HAP-1 (cell line): Measurements from ENCODE around the gene GNAL.
"Not testable (repeated sequence)": the region's sequence is repeated elsewhere in the genome, so short reads cannot be mapped to it uniquely, and the experiment has no call there.

Source experiments
- DNase-seq, 2 experiments: peaks; one replicate each; pipeline ENCODE4 v3.0.0-alpha.2; 2016 to 2020; ENCODE audit warnings: low spot score in 2 of 2
- H3K27me3 ChIP-seq: fragments of 250-450 bp; sonication (Bioruptor Pico); 2 replicates; pipeline ENCODE4 v1.5.1; 2020; ENCODE audit warnings: low read depth, mild to moderate bottlenecking, moderate library complexity
- H3K36me3 ChIP-seq: fragments of 250-450 bp; sonication (Bioruptor Pico); replicated peaks from 2 replicates; pipeline ENCODE4 v1.5.1; 2020; ENCODE audit warnings: mild to moderate bottlenecking
- H3K4me1 ChIP-seq: fragments of 250-450 bp; sonication (Bioruptor Pico); 2 replicates; pipeline ENCODE4 v1.5.1; 2020; ENCODE audit warnings: mild to moderate bottlenecking
- H3K4me3 ChIP-seq: fragments of 250-450 bp; sonication (Bioruptor Pico); 2 replicates; pipeline ENCODE4 v1.5.1; 2020; ENCODE audit warnings: mild to moderate bottlenecking, moderate library complexity
- H3K9me3 ChIP-seq: fragments of 250-450 bp; sonication (Bioruptor Pico); 2 replicates; pipeline ENCODE4 v1.5.1; 2020; ENCODE audit warnings: mild to moderate bottlenecking, moderate library complexity
- in situ Hi-C: fragments of 300-500 bp; cut with MboI; formaldehyde crosslinking; loops from 3 replicates; pipeline ENCODE4 v1.14.3; 2020; ENCODE audit warnings: low sequenced_read_pairs, inconsistent platforms, mixed read lengths

The GNAL gene

DNA sequence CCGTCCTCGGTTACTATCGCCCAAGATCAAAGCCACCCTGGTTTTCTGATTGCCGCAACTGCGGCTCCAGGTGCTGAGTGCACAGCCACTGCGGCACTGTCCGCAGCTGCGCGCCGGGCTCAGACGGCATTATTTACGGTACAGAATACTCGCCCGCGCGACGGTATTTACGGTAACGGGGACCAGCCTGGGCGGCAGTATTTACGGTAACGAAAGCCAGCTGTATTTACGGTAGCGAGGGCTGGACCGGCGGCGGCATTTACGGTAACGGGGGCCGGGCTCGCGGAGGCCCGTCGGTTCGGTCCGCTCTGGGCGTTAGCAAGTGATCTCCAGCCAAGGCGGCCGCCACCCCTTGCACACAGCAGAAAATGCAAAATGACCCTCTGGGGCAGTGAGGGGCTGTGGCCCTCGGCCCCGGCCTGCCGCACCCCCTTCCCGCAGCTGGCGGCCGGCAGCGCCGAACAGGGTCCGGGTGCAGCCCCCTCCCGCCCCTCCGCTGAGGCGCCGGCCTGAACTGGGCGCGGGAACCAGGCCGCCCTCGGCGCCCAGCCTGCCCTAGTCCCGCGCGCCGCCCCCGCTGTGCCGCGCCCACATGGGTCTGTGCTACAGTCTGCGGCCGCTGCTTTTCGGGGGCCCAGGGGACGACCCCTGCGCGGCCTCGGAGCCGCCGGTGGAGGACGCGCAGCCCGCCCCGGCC lies at the start of gene GNAL:
Gene GNAL (plus strand): TSS at position 293 of the 697 bp plus-strand sequence. CDS start 300 bp downstream, at position 593.
- peak; percentile 77 to 90 for DNase-seq
- in situ Hi-C loops: no loop called here
- H3K9me3 ChIP-seq: no peaks in the 10 kb centered on the region
- H3K4me3 ChIP-seq: peak within 1 kb of the TSS; percentile 66
- H3K27me3 ChIP-seq: no peaks in the 10 kb centered on the region
- H3K4me1 ChIP-seq: no peaks in the 10 kb centered on the region
- H3K36me3 ChIP-seq: no peaks in the 10 kb centered on the region

DNA sequence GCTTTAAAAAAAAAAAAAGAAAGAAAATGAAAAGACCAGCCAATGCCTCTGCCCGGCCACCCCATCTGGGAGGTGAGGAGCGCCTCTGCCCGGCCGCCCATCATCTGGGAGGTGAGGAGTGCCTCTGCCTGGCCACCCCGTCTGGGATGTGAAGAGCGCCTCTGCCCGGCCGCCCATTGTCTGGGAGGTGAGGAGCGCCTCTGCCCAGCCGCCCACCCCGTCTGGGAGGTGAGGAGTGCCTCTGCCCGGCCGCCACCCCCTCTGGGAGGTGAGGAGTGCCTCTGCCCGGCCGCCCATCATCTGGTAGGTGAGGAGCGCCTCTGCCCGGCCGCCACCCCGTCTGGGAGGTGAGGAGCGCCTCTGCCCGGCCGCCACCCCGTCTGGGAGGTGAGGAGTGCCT lies 41.8 kb upstream of the GNAL start:
- H3K27me3 ChIP-seq, H3K9me3 ChIP-seq, in situ Hi-C loops, H3K4me3 ChIP-seq, H3K36me3 ChIP-seq, DNase-seq, H3K4me1 ChIP-seq: not testable (repeated sequence)

DNA sequence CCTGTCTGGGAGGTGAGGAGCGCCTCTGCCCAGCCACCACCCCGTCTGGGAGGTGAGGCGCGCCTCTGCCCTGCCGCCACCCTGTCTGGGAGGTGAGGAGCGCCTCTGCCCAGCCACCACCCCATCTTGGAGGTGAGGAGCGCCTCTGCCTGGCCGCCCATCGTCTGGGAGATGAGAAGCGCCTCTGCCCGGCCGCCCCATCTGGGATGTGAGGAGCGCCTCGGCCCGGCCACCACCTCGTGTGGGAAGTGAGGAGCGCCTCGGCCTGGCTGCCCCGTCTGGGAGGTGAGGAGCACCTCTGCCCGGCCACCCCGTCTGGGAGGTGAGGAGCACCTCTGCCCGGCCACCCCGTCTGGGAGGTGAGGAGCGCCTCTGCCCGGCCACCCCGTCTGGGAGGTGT lies 41.3 kb upstream of the GNAL start:
- DNase-seq, H3K4me1 ChIP-seq, H3K9me3 ChIP-seq, H3K27me3 ChIP-seq, in situ Hi-C loops, H3K36me3 ChIP-seq, H3K4me3 ChIP-seq: not testable (repeated sequence)

- H3K36me3 ChIP-seq: no peaks in the 10 kb centered on the region
- peaks cover 14% of the 10 kb centered on the region for H3K27me3 ChIP-seq
- H3K9me3 ChIP-seq: no peaks in the 10 kb centered on the region
- H3K4me3 ChIP-seq: no peak overlapping the region
- no peak for DNase-seq
- in situ Hi-C loops: no loop called here
- H3K4me1 ChIP-seq: no peaks in the 10 kb centered on the region
Observed at GRCh38 chr18:11649839-11650238, 39.2 kb upstream of the GNAL start.

GRCh38 chr18:11651899-11652298 lies 37.2 kb upstream of the GNAL start:
- DNase-seq: no peak
- H3K36me3 ChIP-seq: no peaks in the 10 kb centered on the region
- H3K4me1 ChIP-seq: no peaks in the 10 kb centered on the region
- in situ Hi-C loops: no loop called here
- no peaks in the 10 kb centered on the region for H3K9me3 ChIP-seq
- H3K4me3 ChIP-seq: no peak overlapping the region
- peaks cover 21% of the 10 kb centered on the region for H3K27me3 ChIP-seq

DNA sequence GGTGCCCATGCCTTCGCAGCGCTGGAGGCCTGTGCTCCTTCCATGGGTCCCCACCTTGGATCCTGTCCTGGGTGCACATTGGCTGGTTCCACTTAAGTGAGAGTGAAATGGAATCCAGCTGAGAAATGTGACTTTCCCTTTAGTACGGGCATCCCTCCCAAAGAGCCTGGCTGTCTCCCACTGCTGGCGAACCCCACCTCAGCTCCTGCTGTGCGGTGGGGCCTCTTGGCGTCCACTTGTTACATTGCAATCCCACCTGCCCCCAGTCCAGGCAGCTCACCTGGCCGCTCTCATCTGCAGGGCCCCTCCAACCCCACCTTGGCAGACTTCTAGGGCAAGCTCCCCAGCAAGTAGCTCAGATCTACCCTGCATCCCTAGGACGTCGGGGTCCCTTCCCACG lies 35.5 kb upstream of the GNAL start:
- Histone ChIP-seq H3K9me3 (no peaks in the 10 kb centered on the region), H3K4me3 (no peak overlapping the region), H3K36me3 (no peaks in the 10 kb centered on the region), H3K4me1 (no peaks in the 10 kb centered on the region), H3K27me3 (peaks cover 21% of the 10 kb centered on the region)
- no peak for DNase-seq
- in situ Hi-C loops: no loop called here

GRCh38 chr18:11654736-11655605 lies 34.1 kb upstream of the GNAL start:
- DNase-seq: peak; percentile 7 to 82
- in situ Hi-C loops: no loop called here
- no peaks in the 10 kb centered on the region for H3K9me3 ChIP-seq
- peaks cover 21% of the 10 kb centered on the region for H3K27me3 ChIP-seq
- no peaks in the 10 kb centered on the region for H3K36me3 ChIP-seq
- H3K4me1 ChIP-seq: no peaks in the 10 kb centered on the region
- H3K4me3 ChIP-seq: no peak overlapping the region

- Histone ChIP-seq H3K27me3 (peaks cover 21% of the 10 kb centered on the region), H3K4me1 (no peaks in the 10 kb centered on the region), H3K36me3 (no peaks in the 10 kb centered on the region), H3K9me3 (no peaks in the 10 kb centered on the region), H3K4me3 (no peak overlapping the region)
- in situ Hi-C loops: no loop called here
- DNase-seq: no peak
Observed at GRCh38 chr18:11655606-11655932, 33.5 kb upstream of the GNAL start.

- peaks cover 21% of the 10 kb centered on the region for H3K27me3 ChIP-seq
- in situ Hi-C loops: no loop called here
- no peak for DNase-seq
Observed at GRCh38 chr18:11657152-11657551, 31.9 kb upstream of the GNAL start.

DNA sequence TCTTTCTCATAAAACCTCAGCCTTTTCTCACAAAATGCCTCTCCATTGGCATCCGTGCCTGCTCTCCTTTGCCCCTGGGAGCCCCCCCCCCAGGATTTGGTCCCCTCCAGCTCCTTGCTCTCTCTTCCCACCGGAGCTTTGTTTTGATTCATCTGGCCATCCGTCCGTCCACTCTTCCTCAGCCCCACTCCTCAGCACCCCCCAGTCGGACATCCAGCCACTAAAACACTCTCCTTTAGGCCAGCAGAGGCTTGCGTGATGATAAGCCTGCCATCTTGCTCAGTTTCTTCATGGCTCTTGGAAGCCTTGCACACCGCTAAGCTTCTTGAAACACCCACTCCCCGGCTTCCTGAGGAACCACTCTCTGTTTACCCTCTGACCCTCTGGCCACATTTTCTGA lies 31.5 kb upstream of the GNAL start:
- no peaks in the 10 kb centered on the region for H3K9me3 ChIP-seq
- in situ Hi-C loops: no loop called here
- no peaks in the 10 kb centered on the region for H3K4me1 ChIP-seq
- H3K4me3 ChIP-seq: no peak overlapping the region
- no peak for DNase-seq
- H3K36me3 ChIP-seq: no peaks in the 10 kb centered on the region
- H3K27me3 ChIP-seq: peaks cover 21% of the 10 kb centered on the region

More at GRCh38 chr18:11657152-11657551, 31.9 kb upstream of the GNAL start:
- Histone ChIP-seq H3K9me3 (no peaks in the 10 kb centered on the region), H3K4me1 (no peaks in the 10 kb centered on the region), H3K36me3 (no peaks in the 10 kb centered on the region), H3K4me3 (no peak overlapping the region)

DNA sequence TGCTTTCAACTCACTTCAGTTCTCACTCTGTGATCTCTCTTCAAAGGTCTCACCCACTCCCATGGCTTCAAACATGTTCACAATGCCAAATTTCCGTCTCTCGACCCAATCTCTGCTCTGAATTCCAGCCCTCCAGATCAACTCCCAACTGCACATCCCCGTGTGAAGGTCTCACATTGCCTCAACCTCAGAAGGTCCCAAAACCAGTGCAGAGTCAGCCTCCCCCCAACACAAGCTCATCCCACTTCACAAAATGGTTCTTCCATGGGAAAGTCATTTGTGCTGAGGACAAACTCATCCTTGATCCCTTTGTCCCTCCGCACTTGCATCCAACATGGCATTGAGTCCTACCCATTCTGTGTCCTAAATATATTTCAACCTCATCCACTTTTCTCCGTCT lies 31.0 kb upstream of the GNAL start:
- H3K27me3 ChIP-seq: peaks cover 21% of the 10 kb centered on the region
- no peaks in the 10 kb centered on the region for H3K36me3 ChIP-seq
- DNase-seq: no peak
- no peak overlapping the region for H3K4me3 ChIP-seq
- H3K4me1 ChIP-seq: no peaks in the 10 kb centered on the region
- no peaks in the 10 kb centered on the region for H3K9me3 ChIP-seq
- in situ Hi-C loops: no loop called here

- H3K4me3 ChIP-seq: no peak overlapping the region
- no peaks in the 10 kb centered on the region for H3K9me3 ChIP-seq
- in situ Hi-C loops: no loop called here
- no peak for DNase-seq
- no peaks in the 10 kb centered on the region for H3K36me3 ChIP-seq
- H3K4me1 ChIP-seq: no peaks in the 10 kb centered on the region
- H3K27me3 ChIP-seq: peaks cover 15% of the 10 kb centered on the region
Observed at GRCh38 chr18:11658989-11659388, 30.1 kb upstream of the GNAL start.

DNA sequence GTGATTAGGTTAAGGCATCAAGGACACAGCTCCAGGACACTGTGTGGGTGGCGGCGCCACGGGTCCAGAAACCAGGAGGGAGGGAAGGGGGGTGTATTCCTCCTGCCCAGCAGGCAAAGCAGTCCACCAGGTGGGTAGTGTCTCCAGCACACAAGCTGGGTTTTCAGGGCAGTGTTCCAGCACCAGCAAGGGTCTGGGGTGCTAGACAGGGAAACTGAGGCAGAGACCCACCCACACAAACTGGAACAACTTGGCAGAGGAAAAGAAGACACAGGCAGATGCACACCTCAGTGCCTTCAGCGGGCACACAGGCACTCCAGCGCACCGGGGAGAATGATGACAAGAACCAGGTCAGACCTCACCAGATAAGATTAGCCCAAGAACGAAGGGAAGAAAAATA lies 28.4 kb upstream of the GNAL start:
- H3K4me3 ChIP-seq: no peak overlapping the region
- H3K27me3 ChIP-seq: peaks cover 3% of the 10 kb centered on the region
- no peak for DNase-seq
- H3K9me3 ChIP-seq: no peaks in the 10 kb centered on the region
- H3K4me1 ChIP-seq: no peaks in the 10 kb centered on the region
- H3K36me3 ChIP-seq: no peaks in the 10 kb centered on the region
- in situ Hi-C loops: no loop called here

GRCh38 chr18:11661430-11661829 lies 27.6 kb upstream of the GNAL start:
- DNase-seq: no peak
- no peaks in the 10 kb centered on the region for H3K4me1 ChIP-seq
- H3K36me3 ChIP-seq: no peaks in the 10 kb centered on the region
- no peaks in the 10 kb centered on the region for H3K9me3 ChIP-seq
- in situ Hi-C loops: no loop called here
- no peak overlapping the region for H3K4me3 ChIP-seq
- H3K27me3 ChIP-seq: peaks cover 3% of the 10 kb centered on the region
